ENCODE results near the gene MYO1B.

The MYO1B gene

DNA sequence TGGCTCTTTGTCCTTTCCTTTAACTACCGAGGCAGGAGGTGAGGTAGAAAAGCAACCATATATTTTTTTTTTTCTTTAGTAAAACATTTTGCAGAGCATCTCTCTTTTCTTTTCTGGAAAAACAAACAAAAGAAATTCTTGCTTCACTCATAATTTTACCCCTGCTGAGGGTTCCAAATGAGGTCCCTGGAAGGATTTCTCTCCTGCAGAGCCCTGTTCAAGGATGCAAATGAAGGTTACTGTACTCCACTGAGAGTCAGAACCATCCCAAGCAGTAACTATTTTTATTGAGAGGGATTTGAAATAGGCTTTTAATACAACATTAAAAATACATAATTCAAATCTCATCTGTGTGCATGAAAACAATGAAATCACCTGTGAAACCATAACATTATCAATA is 19.5 kb upstream of the MYO1B start:
- Histone ChIP-seq H2AFZ (ENCODE audit: low read depth, low read length, severe bottlenecking) (no peak overlapping the region), H4K20me1 (ENCODE audit: low read depth, low read length) (no peaks in the 10 kb centered on the region), H3K79me2 (ENCODE audit: insufficient read depth, low read length) (no peaks in the 10 kb centered on the region), H3K4me2 (ENCODE audit: low read depth, low read length, poor library complexity, severe bottlenecking) (no peak overlapping the region), H3K9me2 (replicated peaks; ENCODE audit: insufficient read depth, low read length) (no peaks in the 10 kb centered on the region), H3K9me3 (ENCODE audit: insufficient read depth, low read length) (no peaks in the 10 kb centered on the region), H3K4me3 (ENCODE audit: insufficient read depth, low read length, poor library complexity, severe bottlenecking) (no peak overlapping the region), H3K36me3 (ENCODE audit: low read length) (no peaks in the 10 kb centered on the region), H3F3A (ENCODE audit: insufficient read depth) (no peaks in the 10 kb centered on the region), H3K27ac (ENCODE audit: low read depth, low read length) (no peak overlapping the region), H3K9ac (ENCODE audit: low read length) (no peak overlapping the region), H3K27me3 (ENCODE audit: low read length) (no peaks in the 10 kb centered on the region)
- TF ChIP-seq EZH2phosphoT487 (conservative IDR thresholded peaks at IDR 0.05; ENCODE audit: low read length) = no peak
- TF ChIP-seq, protein P1, sequence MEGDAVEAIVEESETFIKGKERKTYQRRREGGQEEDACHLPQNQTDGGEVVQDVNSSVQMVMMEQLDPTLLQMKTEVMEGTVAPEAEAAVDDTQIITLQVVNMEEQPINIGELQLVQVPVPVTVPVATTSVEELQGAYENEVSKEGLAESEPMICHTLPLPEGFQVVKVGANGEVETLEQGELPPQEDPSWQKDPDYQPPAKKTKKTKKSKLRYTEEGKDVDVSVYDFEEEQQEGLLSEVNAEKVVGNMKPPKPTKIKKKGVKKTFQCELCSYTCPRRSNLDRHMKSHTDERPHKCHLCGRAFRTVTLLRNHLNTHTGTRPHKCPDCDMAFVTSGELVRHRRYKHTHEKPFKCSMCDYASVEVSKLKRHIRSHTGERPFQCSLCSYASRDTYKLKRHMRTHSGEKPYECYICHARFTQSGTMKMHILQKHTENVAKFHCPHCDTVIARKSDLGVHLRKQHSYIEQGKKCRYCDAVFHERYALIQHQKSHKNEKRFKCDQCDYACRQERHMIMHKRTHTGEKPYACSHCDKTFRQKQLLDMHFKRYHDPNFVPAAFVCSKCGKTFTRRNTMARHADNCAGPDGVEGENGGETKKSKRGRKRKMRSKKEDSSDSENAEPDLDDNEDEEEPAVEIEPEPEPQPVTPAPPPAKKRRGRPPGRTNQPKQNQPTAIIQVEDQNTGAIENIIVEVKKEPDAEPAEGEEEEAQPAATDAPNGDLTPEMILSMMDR (IDR thresholded peaks at IDR 0.05; ENCODE audit: insufficient read depth, low read length, poor library complexity, severe bottlenecking) = no peak

DNA sequence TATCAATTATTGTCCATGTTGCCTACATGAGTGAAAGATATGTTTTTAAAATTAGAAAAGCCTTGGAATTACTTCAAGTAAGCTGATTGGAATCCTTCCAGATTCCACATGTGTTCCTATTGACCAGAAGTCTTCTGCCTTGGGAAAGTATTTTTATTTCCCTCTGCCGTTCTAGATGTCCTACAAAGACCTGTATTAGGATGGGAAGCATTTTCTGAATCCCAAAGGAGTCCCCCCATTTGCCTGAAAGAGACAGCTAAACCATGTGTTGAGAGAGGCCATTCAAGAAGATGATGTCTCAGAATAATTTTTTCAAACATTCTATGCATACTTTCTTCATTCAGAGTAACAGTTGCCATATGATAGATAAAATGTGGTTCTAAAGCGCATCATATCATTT is 19.0 kb upstream of the MYO1B start:
- H3K4me3 ChIP-seq (ENCODE audit: insufficient read depth, low read length, poor library complexity, severe bottlenecking) = no peak overlapping the region
- H3F3A ChIP-seq (ENCODE audit: insufficient read depth) = no peaks in the 10 kb centered on the region
- no peak overlapping the region for H3K4me2 ChIP-seq (ENCODE audit: low read depth, low read length, poor library complexity, severe bottlenecking)
- no peak overlapping the region for H2AFZ ChIP-seq (ENCODE audit: low read depth, low read length, severe bottlenecking)
- H3K9ac ChIP-seq (ENCODE audit: low read length) = no peak overlapping the region
- no peaks in the 10 kb centered on the region for H3K9me3 ChIP-seq (ENCODE audit: insufficient read depth, low read length)
- no peaks in the 10 kb centered on the region for H3K27me3 ChIP-seq (ENCODE audit: low read length)
- H3K9me2 ChIP-seq (replicated peaks; ENCODE audit: insufficient read depth, low read length) = no peaks in the 10 kb centered on the region
- no peaks in the 10 kb centered on the region for H3K79me2 ChIP-seq (ENCODE audit: insufficient read depth, low read length)
- H3K27ac ChIP-seq (ENCODE audit: low read depth, low read length) = no peak overlapping the region
- no peak for TF ChIP-seq EZH2phosphoT487 (conservative IDR thresholded peaks at IDR 0.05; ENCODE audit: low read length)
- TF ChIP-seq, protein P1 (IDR thresholded peaks at IDR 0.05; ENCODE audit: insufficient read depth, low read length, poor library complexity, severe bottlenecking) = no peak
- H3K36me3 ChIP-seq (ENCODE audit: low read length) = no peaks in the 10 kb centered on the region
- no peaks in the 10 kb centered on the region for H4K20me1 ChIP-seq (ENCODE audit: low read depth, low read length)

- Histone ChIP-seq H3K9ac (ENCODE audit: low read length) (no peak overlapping the region), H4K20me1 (ENCODE audit: low read depth, low read length) (no peaks in the 10 kb centered on the region), H3K27me3 (ENCODE audit: low read length) (no peaks in the 10 kb centered on the region), H3K9me2 (replicated peaks; ENCODE audit: insufficient read depth, low read length) (no peaks in the 10 kb centered on the region), H2AFZ (ENCODE audit: low read depth, low read length, severe bottlenecking) (no peak overlapping the region), H3K36me3 (ENCODE audit: low read length) (no peaks in the 10 kb centered on the region), H3K9me3 (ENCODE audit: insufficient read depth, low read length) (no peaks in the 10 kb centered on the region), H3K27ac (ENCODE audit: low read depth, low read length) (no peak overlapping the region), H3K79me2 (ENCODE audit: insufficient read depth, low read length) (no peaks in the 10 kb centered on the region), H3F3A (ENCODE audit: insufficient read depth) (no peaks in the 10 kb centered on the region), H3K4me3 (ENCODE audit: insufficient read depth, low read length, poor library complexity, severe bottlenecking) (no peak overlapping the region), H3K4me2 (ENCODE audit: low read depth, low read length, poor library complexity, severe bottlenecking) (no peak overlapping the region)
- TF ChIP-seq, protein P1 (IDR thresholded peaks at IDR 0.05; ENCODE audit: insufficient read depth, low read length, poor library complexity, severe bottlenecking) = no peak
- no peak for TF ChIP-seq EZH2phosphoT487 (conservative IDR thresholded peaks at IDR 0.05; ENCODE audit: low read length)
These were observed 16.9 kb upstream of the MYO1B start for GRCh38 chr2:191228333-191228732.

Measured in SU-DHL-6 (cell line).